Breast epithelium (tissue), 3 donors: ENCODE measurements around the gene GPC6.

ENCODE experiments used
- POLR2A ChIP-seq: fragments of 450-650 bp; IDR thresholded peaks from one replicate; pipeline ENCODE4 v1.6.1; 2016; ENCODE audit warnings: antibody characterized with exemption, mild to moderate bottlenecking, moderate library complexity
- TF ChIP-seq, protein P1 (sequence below), 3 donors: fragments of 450-650 bp; IDR thresholded peaks; one replicate each; pipeline ENCODE4 v1.5.1; 2016 to 2017; ENCODE audit warnings: antibody characterized with exemption in 3 of 3, mild to moderate bottlenecking in 3 of 3, moderate library complexity in 3 of 3

DNA sequence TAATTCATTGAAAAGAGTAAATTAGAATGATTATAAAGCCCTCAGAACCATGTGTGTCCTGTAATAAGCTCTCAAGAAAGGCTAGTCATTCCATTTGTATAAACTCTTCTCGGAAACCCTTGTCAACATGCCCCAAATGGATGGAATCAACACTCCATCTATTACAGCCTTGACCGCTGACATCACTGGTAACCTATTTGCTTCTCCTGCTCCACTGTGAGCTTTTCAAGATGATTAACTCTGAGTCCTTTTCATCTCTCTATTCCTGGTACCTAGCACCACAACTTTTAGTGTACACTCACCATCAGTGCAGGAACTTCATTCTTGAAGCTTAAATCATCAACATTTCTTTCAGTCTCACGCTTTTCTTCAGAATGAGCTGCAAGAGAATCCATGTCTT is 640.9 kb downstream of the GPC6 start:
- TF ChIP-seq POLR2A: no peak
- TF ChIP-seq, protein P1, sequence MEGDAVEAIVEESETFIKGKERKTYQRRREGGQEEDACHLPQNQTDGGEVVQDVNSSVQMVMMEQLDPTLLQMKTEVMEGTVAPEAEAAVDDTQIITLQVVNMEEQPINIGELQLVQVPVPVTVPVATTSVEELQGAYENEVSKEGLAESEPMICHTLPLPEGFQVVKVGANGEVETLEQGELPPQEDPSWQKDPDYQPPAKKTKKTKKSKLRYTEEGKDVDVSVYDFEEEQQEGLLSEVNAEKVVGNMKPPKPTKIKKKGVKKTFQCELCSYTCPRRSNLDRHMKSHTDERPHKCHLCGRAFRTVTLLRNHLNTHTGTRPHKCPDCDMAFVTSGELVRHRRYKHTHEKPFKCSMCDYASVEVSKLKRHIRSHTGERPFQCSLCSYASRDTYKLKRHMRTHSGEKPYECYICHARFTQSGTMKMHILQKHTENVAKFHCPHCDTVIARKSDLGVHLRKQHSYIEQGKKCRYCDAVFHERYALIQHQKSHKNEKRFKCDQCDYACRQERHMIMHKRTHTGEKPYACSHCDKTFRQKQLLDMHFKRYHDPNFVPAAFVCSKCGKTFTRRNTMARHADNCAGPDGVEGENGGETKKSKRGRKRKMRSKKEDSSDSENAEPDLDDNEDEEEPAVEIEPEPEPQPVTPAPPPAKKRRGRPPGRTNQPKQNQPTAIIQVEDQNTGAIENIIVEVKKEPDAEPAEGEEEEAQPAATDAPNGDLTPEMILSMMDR (IDR thresholded peaks at IDR 0.05): no peak
